ENCODE data around the gene TMEM91.

Gene TMEM91

GRCh38 chr19:41330946-41331678, 45.2 kb upstream of the TMEM91 start:
- no peak for DNase-seq (ENCODE audit: low read depth, low spot score)
- H3K4me3 ChIP-seq (ENCODE audit: low read depth, low read length), result no peak overlapping the region
- in situ Hi-C loops (cut with HindIII; ENCODE audit: low sequenced_read_pairs), result no loop called here
- TF ChIP-seq, protein P1, sequence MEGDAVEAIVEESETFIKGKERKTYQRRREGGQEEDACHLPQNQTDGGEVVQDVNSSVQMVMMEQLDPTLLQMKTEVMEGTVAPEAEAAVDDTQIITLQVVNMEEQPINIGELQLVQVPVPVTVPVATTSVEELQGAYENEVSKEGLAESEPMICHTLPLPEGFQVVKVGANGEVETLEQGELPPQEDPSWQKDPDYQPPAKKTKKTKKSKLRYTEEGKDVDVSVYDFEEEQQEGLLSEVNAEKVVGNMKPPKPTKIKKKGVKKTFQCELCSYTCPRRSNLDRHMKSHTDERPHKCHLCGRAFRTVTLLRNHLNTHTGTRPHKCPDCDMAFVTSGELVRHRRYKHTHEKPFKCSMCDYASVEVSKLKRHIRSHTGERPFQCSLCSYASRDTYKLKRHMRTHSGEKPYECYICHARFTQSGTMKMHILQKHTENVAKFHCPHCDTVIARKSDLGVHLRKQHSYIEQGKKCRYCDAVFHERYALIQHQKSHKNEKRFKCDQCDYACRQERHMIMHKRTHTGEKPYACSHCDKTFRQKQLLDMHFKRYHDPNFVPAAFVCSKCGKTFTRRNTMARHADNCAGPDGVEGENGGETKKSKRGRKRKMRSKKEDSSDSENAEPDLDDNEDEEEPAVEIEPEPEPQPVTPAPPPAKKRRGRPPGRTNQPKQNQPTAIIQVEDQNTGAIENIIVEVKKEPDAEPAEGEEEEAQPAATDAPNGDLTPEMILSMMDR (IDR thresholded peaks at IDR 0.05; ENCODE audit: low read depth, low read length), result no peak

DNA sequence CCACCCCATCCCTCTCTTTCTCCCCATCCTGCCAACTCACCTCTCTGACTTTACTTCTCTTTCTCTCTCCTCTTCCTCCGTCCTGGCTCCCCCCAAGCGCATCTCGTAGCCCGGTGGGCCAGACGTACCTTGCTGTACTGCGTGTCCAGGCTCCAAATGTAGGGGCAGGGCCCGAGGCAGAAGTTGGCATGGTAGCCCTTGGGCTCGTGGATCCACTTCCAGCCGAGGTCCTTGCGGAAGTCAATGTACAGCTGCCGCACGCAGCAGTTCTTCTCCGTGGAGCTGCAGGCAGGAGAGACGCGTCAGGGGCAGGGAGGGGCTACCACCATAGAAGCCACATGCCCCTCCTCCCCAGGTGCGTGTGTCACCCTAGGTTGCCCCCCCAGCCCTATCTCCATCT, 44.3 kb upstream of the TMEM91 start:
- DNase-seq (ENCODE audit: low read depth, low spot score), result no peak
- in situ Hi-C loops (cut with HindIII; ENCODE audit: low sequenced_read_pairs), result no loop called here
- TF ChIP-seq, protein P1 (IDR thresholded peaks at IDR 0.05; ENCODE audit: low read depth, low read length), result no peak

GRCh38 chr19:41332468-41332867, 43.9 kb upstream of the TMEM91 start:
- H3K4me3 ChIP-seq (ENCODE audit: low read depth, low read length), result no peak overlapping the region
- no peak for DNase-seq (ENCODE audit: low read depth, low spot score)
- in situ Hi-C loops (cut with HindIII; ENCODE audit: low sequenced_read_pairs), result no loop called here
- TF ChIP-seq, protein P1 (IDR thresholded peaks at IDR 0.05; ENCODE audit: low read depth, low read length), result no peak

More for the DNA sequence above, 44.3 kb upstream of the TMEM91 start:
- H3K4me3 ChIP-seq (ENCODE audit: low read depth, low read length), result no peak overlapping the region

- H3K4me3 ChIP-seq (ENCODE audit: low read depth, low read length), result no peak overlapping the region
- in situ Hi-C loops (cut with HindIII; ENCODE audit: low sequenced_read_pairs), result no loop called here
- DNase-seq (ENCODE audit: low read depth, low spot score), result no peak
- TF ChIP-seq, protein P1 (IDR thresholded peaks at IDR 0.05; ENCODE audit: low read depth, low read length), result no peak
These were observed 41.5 kb upstream of the TMEM91 start for GRCh38 chr19:41334793-41335192.

DNA sequence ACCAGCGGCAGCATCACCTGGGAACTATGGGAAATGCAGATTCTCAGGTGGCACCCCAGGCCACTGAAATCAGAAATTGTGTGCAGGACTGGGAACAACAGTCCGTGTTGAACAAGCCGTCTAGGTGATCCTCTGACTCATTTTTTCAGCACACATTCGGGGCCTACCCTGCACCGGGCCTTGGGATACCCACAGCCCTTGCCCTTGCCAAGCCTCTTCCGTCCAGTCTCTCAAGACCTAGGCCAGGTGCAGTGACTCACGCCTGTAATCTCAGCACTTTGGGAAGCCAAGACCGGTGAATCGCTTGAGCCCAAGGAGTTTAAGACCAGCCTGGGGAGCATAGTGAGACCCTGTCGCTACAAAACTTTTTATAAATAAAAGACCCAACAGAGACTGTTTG, 40.9 kb upstream of the TMEM91 start:
- in situ Hi-C loops (cut with HindIII; ENCODE audit: low sequenced_read_pairs), result no loop called here
- no peak for DNase-seq (ENCODE audit: low read depth, low spot score)
- TF ChIP-seq, protein P1 (IDR thresholded peaks at IDR 0.05; ENCODE audit: low read depth, low read length), result no peak
- H3K4me3 ChIP-seq (ENCODE audit: low read depth, low read length), result no peak overlapping the region

- no peak overlapping the region for H3K4me3 ChIP-seq (ENCODE audit: low read depth, low read length)
- TF ChIP-seq, protein P1 (IDR thresholded peaks at IDR 0.05; ENCODE audit: low read depth, low read length), result no peak
- in situ Hi-C loops (cut with HindIII; ENCODE audit: low sequenced_read_pairs), result no loop called here
- DNase-seq (ENCODE audit: low read depth, low spot score), result no peak
These were observed 36.4 kb upstream of the TMEM91 start for GRCh38 chr19:41339936-41340335.
